Activated CD8-positive, alpha-beta T cell treated with anti-CD3 and anti-CD28 coated beads for 36 hours (primary cell): ENCODE results near the gene SMARCA2. TPM values are rescaled to one million over a fixed set of nuclear protein-coding genes. Genes with fewer than 3 reads are reported as not detected.

Experiments
- ATAC-seq: fragments of 200-7000 bp; cut with Tn5 transposase; one replicate; pipeline ENCODE4 v1.10.0; 2021; ENCODE audit warnings: mild to moderate bottlenecking, moderate library complexity
- CTCF ChIA-PET: fragments of 350-600 bp; sonication (Branson Sonifier 250); formaldehyde crosslinking; loops from one replicate; lab custom pipeline; 2021; ENCODE audit warnings: antibody characterized with exemption; lab: Charles Lee
- POLR2A ChIA-PET: fragments of 350-600 bp; sonication (Branson Sonifier 250); formaldehyde crosslinking; loops from one replicate; lab custom pipeline; 2021; ENCODE audit warnings: antibody characterized with exemption; lab: Charles Lee
- DNase-seq: peaks from one replicate; pipeline ENCODE4 v3.0.0-alpha.2; 2020
- H3K27ac Mint-ChIP-seq: one replicate; pipeline ENCODE4 v1.8.0; 2021; ENCODE audit warnings: mild to moderate bottlenecking, mixed read lengths
- H3K27me3 Mint-ChIP-seq: one replicate; pipeline ENCODE4 v1.8.0; 2021; ENCODE audit warnings: mixed read lengths
- H3K36me3 Mint-ChIP-seq: one replicate; pipeline ENCODE4 v1.8.0; 2021; ENCODE audit warnings: low read depth, mixed read lengths
- H3K4me1 Mint-ChIP-seq: one replicate; pipeline ENCODE4 v1.8.0; 2021; ENCODE audit warnings: low read depth, mixed read lengths
- H3K4me3 Mint-ChIP-seq: one replicate; pipeline ENCODE4 v1.8.0; 2021; ENCODE audit warnings: mild to moderate bottlenecking, moderate library complexity, mixed read lengths
- H3K9me3 Mint-ChIP-seq: one replicate; pipeline ENCODE4 v1.8.0; 2021; ENCODE audit warnings: mixed read lengths
- CTCF ChIP-seq: fragments of 200-600 bp; IDR thresholded peaks from one replicate; pipeline ENCODE4 v1.8.0; 2022; ENCODE audit warnings: antibody characterized with exemption, mild to moderate bottlenecking
- intact Hi-C: fragments of 100-400 bp; cut with micrococcal nuclease; formaldehyde crosslinking; loops from one replicate; pipeline ENCODE4 v1.10.0; 2022
- total RNA-seq, 2 experiments: library from RNA; stranded (reverse); gene quantifications; one replicate each; pipeline ENCODE4 v1.2.3, GENCODE V29; 2021

Gene SMARCA2
- total RNA-seq, 2 experiments from 2014 or later = 94.7 to 99.4 TPM

GRCh38 chr9:2190939-2191608 lies 175.9 kb downstream of the SMARCA2 start:
- H3K9me3 Mint-ChIP-seq = no peaks in the 10 kb centered on the region
- ChIA-PET CTCF (interaction anchor here (0.9 kb wide), 1 partner anchor 58 kb away, joined by 3 read pairs; no protein-coding TSS in a partner anchor), POLR2A (no interaction called here)
- H3K27me3 Mint-ChIP-seq = no peaks in the 10 kb centered on the region
- no peak overlapping the region for H3K27ac Mint-ChIP-seq
- H3K4me1 Mint-ChIP-seq = peaks cover 17% of the 10 kb centered on the region
- intact Hi-C loops = no loop called here
- peaks cover 61% of the 10 kb centered on the region for H3K36me3 Mint-ChIP-seq
- ATAC-seq (no peak), DNase-seq (no peak)
- no peak for TF ChIP-seq CTCF
- no peak overlapping the region for H3K4me3 Mint-ChIP-seq

GRCh38 chr9:2191609-2191972 lies 176.4 kb downstream of the SMARCA2 start:
- DNase-seq (no peak), ATAC-seq (no peak)
- Mint-ChIP-seq H3K27me3 (no peaks in the 10 kb centered on the region), H3K4me1 (peaks cover 17% of the 10 kb centered on the region), H3K36me3 (peaks cover 65% of the 10 kb centered on the region), H3K9me3 (no peaks in the 10 kb centered on the region), H3K4me3 (no peak overlapping the region), H3K27ac (peak overlapping the region; percentile 80)
- POLR2A ChIA-PET = no interaction called here
- TF ChIP-seq CTCF = no peak
- intact Hi-C loops = no loop called here
- CTCF ChIA-PET = interaction anchor here (0.9 kb wide), 1 partner anchor 59 kb away, joined by 3 read pairs; no protein-coding TSS in a partner anchor

GRCh38 chr9:2192356-2192979 lies 177.3 kb downstream of the SMARCA2 start:
- Mint-ChIP-seq H3K27ac (peak overlapping the region; percentile 80), H3K36me3 (peaks cover 63% of the 10 kb centered on the region), H3K4me1 (peaks cover 17% of the 10 kb centered on the region), H3K4me3 (no peak overlapping the region), H3K27me3 (no peaks in the 10 kb centered on the region), H3K9me3 (no peaks in the 10 kb centered on the region)
- ATAC-seq (peak; percentile 51), DNase-seq (peak; percentile 27)
- no peak for TF ChIP-seq CTCF
- intact Hi-C loops = no loop called here
- CTCF ChIA-PET = interaction anchor here (1.7 kb wide), 1 partner anchor 11 kb away, joined by 6 read pairs; no protein-coding TSS in a partner anchor
- POLR2A ChIA-PET = no interaction called here

- no peak overlapping the region for H3K27ac Mint-ChIP-seq
- intact Hi-C loops = no loop called here
- ChIA-PET POLR2A (no interaction called here), CTCF (interaction anchor here (1.7 kb wide), 1 partner anchor 12 kb away, joined by 6 read pairs; no protein-coding TSS in a partner anchor)
- no peak for TF ChIP-seq CTCF
- no peaks in the 10 kb centered on the region for H3K27me3 Mint-ChIP-seq
- ATAC-seq = no peak
- no peak for DNase-seq
- no peak overlapping the region for H3K4me3 Mint-ChIP-seq
- H3K36me3 Mint-ChIP-seq = peaks cover 69% of the 10 kb centered on the region
- H3K4me1 Mint-ChIP-seq = peaks cover 19% of the 10 kb centered on the region
- no peaks in the 10 kb centered on the region for H3K9me3 Mint-ChIP-seq
Observed at GRCh38 chr9:2193552-2193951, 178.4 kb downstream of the SMARCA2 start.

GRCh38 chr9:2195211-2195610 lies 180.1 kb downstream of the SMARCA2 start:
- Mint-ChIP-seq H3K27ac (no peak overlapping the region), H3K9me3 (peaks cover 8% of the 10 kb centered on the region), H3K27me3 (no peaks in the 10 kb centered on the region), H3K4me3 (no peak overlapping the region), H3K4me1 (peaks cover 27% of the 10 kb centered on the region), H3K36me3 (peaks cover 77% of the 10 kb centered on the region)
- ATAC-seq (no peak), DNase-seq (no peak)
- TF ChIP-seq CTCF = no peak
- intact Hi-C loops = no loop called here
- CTCF ChIA-PET = no interaction called here
- POLR2A ChIA-PET = no interaction called here
